Hematopoietic multipotent progenitor cell treated with erythropoietin and hydrocortisone succinate and interleukin-3 and kit ligand, for 17 days (in vitro differentiated cells): ENCODE measurements around the gene TTC22.
"Not testable (repeated sequence)": the region's sequence is repeated elsewhere in the genome, so short reads cannot be mapped to it uniquely, and the experiment has no call there.

Experiments used
- DNase-seq: peaks from one replicate; pipeline ENCODE4 v3.0.0-alpha.2; 2015; ENCODE audit warnings: low spot score

TTC22 gene

GRCh38 chr1:54786778-54787177 is 14.3 kb downstream of the TTC22 start:
- no peak for DNase-seq

GRCh38 chr1:54784066-54784465 is 17.1 kb downstream of the TTC22 start:
- no peak for DNase-seq

GRCh38 chr1:54782588-54782987 is 18.5 kb downstream of the TTC22 start:
- DNase-seq = no peak

GRCh38 chr1:54782156-54782555 is 19.0 kb downstream of the TTC22 start:
- DNase-seq = no peak

GRCh38 chr1:54781023-54781723 is 19.9 kb downstream of the TTC22 start:
- no peak for DNase-seq

- no peak for DNase-seq
Observed at GRCh38 chr1:54777431-54777830, 23.7 kb downstream of the TTC22 start.

GRCh38 chr1:54777011-54777410 is 24.1 kb downstream of the TTC22 start:
- no peak for DNase-seq

GRCh38 chr1:54775828-54776721 is 25.0 kb downstream of the TTC22 start:
- DNase-seq = not testable (repeated sequence)

- no peak for DNase-seq
Observed at GRCh38 chr1:54774820-54775498, 26.2 kb downstream of the TTC22 start.

GRCh38 chr1:54772951-54773350 is 28.2 kb downstream of the TTC22 start:
- DNase-seq = no peak

- DNase-seq = no peak
Observed at GRCh38 chr1:54768093-54768492, 33.0 kb downstream of the TTC22 start.

GRCh38 chr1:54767526-54767925 is 33.6 kb downstream of the TTC22 start:
- DNase-seq = no peak

- DNase-seq = no peak
Observed at GRCh38 chr1:54766726-54767125, 34.4 kb downstream of the TTC22 start.

- no peak for DNase-seq
Observed at GRCh38 chr1:54764922-54765561, 36.1 kb downstream of the TTC22 start.

- peak; percentile 99 for DNase-seq
Observed at GRCh38 chr1:54764133-54764921, 36.8 kb downstream of the TTC22 start, which contains the start of gene PARS2. TSS of gene PARS2 (minus strand) at chr1:54764523. CDS start at chr1:54759161, 5,362 bp downstream.

- peak; percentile 6 for DNase-seq
Observed at GRCh38 chr1:54763816-54764132, 37.3 kb downstream of the TTC22 start.

GRCh38 chr1:54758678-54759348 is 42.3 kb downstream of the TTC22 start:
- DNase-seq = no peak

GRCh38 chr1:54757833-54758232 is 43.3 kb downstream of the TTC22 start:
- no peak for DNase-seq

- no peak for DNase-seq
Observed at GRCh38 chr1:54754486-54755285, 46.4 kb downstream of the TTC22 start.

- no peak for DNase-seq
Observed at GRCh38 chr1:54754045-54754444, 47.1 kb downstream of the TTC22 start.
